Natural killer cell treated with Interleukin-12 subunit alpha and Interleukin-12 subunit beta and Interleukin-15 and Interleukin-18, amount 100 ng/mL, for 72 hours (primary cell): ENCODE measurements around the gene U2AF2. TPM values are rescaled to one million over a fixed set of nuclear protein-coding genes. Genes with fewer than 3 reads are reported as not detected.
A peak's percentile ranks its signal among the peaks of the same experiment; 100 is the strongest.

Experiments used
- ATAC-seq, 2 donors: fragments of 150-1000 bp; cut with Tn5 transposase in 1 of 2; sonication (Bioruptor Pico), chemical (Tn5 transposase) in 1 of 2; 2 replicates each; pipeline ENCODE4 v1.10.0; 2021
- DNase-seq: peaks from one replicate; pipeline ENCODE4 v3.0.0; 2022; ENCODE audit warnings: low spot score
- H3K27ac Mint-ChIP-seq, 2 donors: 1 replicate in 1 of 2; 2 replicates in 1 of 2; pipeline ENCODE4 v1.8.0; 2022; ENCODE audit warnings: mixed read lengths in 2 of 2, mild to moderate bottlenecking in 1 of 2, moderate library complexity in 1 of 2
- H3K27me3 Mint-ChIP-seq, 2 donors: 1 replicate in 1 of 2; 2 replicates in 1 of 2; pipeline ENCODE4 v1.8.0; 2022; ENCODE audit warnings: mixed read lengths in 2 of 2
- H3K36me3 Mint-ChIP-seq: one replicate; pipeline ENCODE4 v1.8.0; 2022; ENCODE audit warnings: mixed read lengths
- H3K4me1 Mint-ChIP-seq, 2 donors: 1 replicate in 1 of 2; 2 replicates in 1 of 2; pipeline ENCODE4 v1.8.0; 2022; ENCODE audit warnings: low read depth in 2 of 2, mixed read lengths in 2 of 2, mild to moderate bottlenecking in 1 of 2
- H3K4me3 Mint-ChIP-seq: one replicate; pipeline ENCODE4 v1.8.0; 2022; ENCODE audit warnings: mixed read lengths
- H3K9me3 Mint-ChIP-seq: 2 replicates; pipeline ENCODE4 v1.8.0; 2022; ENCODE audit warnings: mixed read lengths
- total RNA-seq, 2 donors: library from RNA; stranded (reverse); gene quantifications; one replicate each; pipeline ENCODE4 v1.2.3, GENCODE V29; 2022

The U2AF2 gene
- total RNA-seq, 2 donors from 2014 or later = 266 to 434 TPM

DNA sequence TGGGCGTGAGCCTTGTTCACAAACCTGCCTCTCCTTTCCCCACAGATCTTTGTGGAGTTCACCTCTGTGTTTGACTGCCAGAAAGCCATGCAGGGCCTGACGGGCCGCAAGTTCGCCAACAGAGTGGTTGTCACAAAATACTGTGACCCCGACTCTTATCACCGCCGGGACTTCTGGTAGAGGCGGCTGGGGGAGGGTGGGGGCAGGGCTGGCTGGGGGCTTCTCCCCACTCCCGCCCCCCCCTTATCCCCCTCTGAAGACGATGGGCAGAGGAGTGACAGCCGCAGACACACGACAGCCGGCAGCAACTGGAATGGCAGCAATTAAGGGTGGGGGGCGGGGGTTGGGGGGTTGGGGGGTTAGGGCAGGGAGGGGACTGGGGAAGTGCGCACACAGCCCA is 19.1 kb downstream of the U2AF2 start:
- Mint-ChIP-seq H3K27ac (peak overlapping the region; percentile 31 to 33), H3K9me3 (no peaks in the 10 kb centered on the region), H3K4me3 (no peak overlapping the region), H3K27me3 (no peaks in the 10 kb centered on the region), H3K4me1 (peaks cover 51 to 52% of the 10 kb centered on the region in 2 donors), H3K36me3 (peaks cover 23% of the 10 kb centered on the region)
- ATAC-seq = no peak
- no peak for DNase-seq

DNA sequence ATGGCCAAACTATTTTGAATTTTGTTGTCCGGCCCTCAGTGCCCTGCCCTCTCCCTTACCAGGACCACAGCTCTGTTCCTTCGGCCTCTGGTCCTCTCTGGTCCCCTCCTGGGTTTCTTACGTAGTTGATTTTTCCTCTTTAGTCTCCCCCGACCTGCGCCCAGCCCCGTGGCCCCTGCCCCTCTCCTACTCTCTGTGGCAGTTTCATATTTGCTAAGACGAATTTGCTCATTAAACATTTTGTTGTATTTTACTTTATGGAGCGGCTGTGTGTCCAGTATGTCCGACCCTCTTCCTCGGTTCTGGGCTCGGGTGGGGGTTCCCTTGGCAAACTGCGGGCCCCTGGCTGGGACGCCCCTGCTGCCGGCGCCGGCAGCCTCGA is 19.6 kb downstream of the U2AF2 start:
- Mint-ChIP-seq H3K27ac (peak overlapping the region; percentile 31 to 45), H3K27me3 (no peaks in the 10 kb centered on the region), H3K4me3 (peak overlapping the region; percentile 62), H3K9me3 (no peaks in the 10 kb centered on the region), H3K36me3 (peaks cover 23% of the 10 kb centered on the region), H3K4me1 (peaks cover 57 to 58% of the 10 kb centered on the region in 2 donors)
- ATAC-seq = no peak
- no peak for DNase-seq

DNA sequence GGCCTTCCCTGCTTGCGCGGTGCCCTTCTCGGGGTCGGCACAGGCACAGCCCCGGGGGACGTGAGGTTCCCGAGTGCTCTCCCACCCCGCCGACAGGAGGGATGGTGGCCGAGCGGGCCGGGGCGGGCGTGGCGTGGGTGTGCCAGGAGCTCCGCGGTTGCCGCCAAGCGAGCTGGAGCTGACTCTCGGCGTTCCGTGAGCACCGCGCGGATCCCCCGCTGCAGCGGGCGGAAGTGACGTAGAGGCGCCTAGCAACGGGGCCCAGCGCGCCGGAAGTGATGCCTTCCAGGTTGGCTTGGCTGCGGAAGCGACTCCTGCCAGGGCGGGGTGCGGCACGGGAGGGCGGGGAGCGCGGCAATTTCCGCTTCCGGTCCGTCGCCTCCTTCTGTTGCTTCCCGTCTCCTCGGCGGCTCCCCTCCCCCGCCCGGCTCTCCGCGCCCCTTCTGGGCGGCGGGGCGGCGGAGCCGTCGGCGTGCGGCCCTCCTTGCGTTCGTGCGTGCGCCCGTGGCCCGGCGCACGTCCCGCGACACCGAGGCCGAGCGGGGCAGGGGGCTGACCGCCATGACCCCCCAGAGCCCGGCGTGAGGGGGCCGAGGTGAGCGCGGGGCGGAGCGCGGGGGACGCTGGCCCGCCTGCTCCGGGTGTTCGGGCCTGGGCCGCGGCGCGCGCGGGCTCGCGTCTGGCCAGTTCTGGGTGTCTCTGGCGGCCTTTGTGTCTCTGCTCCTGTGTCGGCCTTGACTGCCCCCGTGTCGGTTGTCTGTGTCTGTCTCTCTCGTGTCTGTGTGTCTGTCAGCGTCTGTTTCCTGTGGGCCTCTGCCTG is 20.2 kb downstream of the U2AF2 start, which contains the start of gene EPN1:
EPN1 (plus strand) TSS at position 386 of the 820 bp plus-strand sequence. CDS start 3,402 bp downstream, outside the sequence.
- peak within 1 kb of the TSS; percentile 93 for H3K4me3 Mint-ChIP-seq
- DNase-seq (peak; percentile 98), ATAC-seq (peak; percentile 95 to 97)
- H3K4me1 Mint-ChIP-seq = peaks cover 62 to 63% of the 10 kb centered on the region in 2 donors
- H3K36me3 Mint-ChIP-seq = peaks cover 23% of the 10 kb centered on the region
- no peaks in the 10 kb centered on the region for H3K9me3 Mint-ChIP-seq
- no peaks in the 10 kb centered on the region for H3K27me3 Mint-ChIP-seq
- H3K27ac Mint-ChIP-seq = peak within 1 kb of the TSS; percentile 74 to 87

DNA sequence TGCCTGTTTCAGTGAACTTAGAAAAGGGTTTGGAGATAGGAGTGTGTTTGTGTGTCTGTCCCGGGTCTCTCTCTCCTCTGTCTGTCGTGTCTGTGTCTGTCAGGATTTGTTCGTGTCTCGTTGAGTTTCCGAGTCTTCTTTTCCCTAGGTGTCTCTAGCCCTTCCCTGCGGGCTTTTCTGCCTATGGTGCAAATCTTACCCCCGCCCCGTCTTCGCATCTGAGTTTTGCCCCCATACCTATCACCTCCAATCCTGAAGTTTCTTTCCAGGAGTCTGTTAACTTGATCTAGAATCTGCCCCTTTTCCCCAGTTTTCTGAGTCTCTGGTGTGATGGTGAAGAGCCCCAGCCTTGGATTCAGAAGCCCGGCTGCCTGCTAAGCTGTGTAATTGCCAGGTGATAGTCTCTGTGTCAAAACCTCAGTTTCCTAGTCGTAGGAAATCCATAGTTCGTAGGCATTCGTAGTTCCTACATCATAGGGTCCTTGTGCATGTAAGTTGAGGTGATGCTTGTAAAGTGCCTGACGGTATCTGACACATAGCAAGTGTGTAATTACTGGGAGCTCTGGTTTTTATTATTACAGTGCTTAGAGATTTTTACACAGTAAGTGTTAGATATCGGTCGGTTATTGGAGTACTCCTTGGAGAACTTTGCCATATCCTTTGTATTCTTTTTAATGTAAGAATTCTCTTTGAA is 21.0 kb downstream of the U2AF2 start:
- ATAC-seq (no peak), DNase-seq (no peak)
- Mint-ChIP-seq H3K27ac (peak overlapping the region; percentile 74 to 87), H3K9me3 (no peaks in the 10 kb centered on the region), H3K27me3 (no peaks in the 10 kb centered on the region), H3K36me3 (peaks cover 23% of the 10 kb centered on the region), H3K4me3 (peak overlapping the region; percentile 93), H3K4me1 (peaks cover 58 to 61% of the 10 kb centered on the region in 2 donors)

GRCh38 chr19:55676383-55676782 is 21.5 kb downstream of the U2AF2 start:
- ATAC-seq (no peak), DNase-seq (no peak)
- peak overlapping the region; percentile 74 to 87 for H3K27ac Mint-ChIP-seq
- peaks cover 23% of the 10 kb centered on the region for H3K36me3 Mint-ChIP-seq
- H3K4me3 Mint-ChIP-seq = peak overlapping the region; percentile 93
- H3K4me1 Mint-ChIP-seq = peaks cover 53 to 55% of the 10 kb centered on the region in 2 donors
- H3K27me3 Mint-ChIP-seq = no peaks in the 10 kb centered on the region
- no peaks in the 10 kb centered on the region for H3K9me3 Mint-ChIP-seq

DNA sequence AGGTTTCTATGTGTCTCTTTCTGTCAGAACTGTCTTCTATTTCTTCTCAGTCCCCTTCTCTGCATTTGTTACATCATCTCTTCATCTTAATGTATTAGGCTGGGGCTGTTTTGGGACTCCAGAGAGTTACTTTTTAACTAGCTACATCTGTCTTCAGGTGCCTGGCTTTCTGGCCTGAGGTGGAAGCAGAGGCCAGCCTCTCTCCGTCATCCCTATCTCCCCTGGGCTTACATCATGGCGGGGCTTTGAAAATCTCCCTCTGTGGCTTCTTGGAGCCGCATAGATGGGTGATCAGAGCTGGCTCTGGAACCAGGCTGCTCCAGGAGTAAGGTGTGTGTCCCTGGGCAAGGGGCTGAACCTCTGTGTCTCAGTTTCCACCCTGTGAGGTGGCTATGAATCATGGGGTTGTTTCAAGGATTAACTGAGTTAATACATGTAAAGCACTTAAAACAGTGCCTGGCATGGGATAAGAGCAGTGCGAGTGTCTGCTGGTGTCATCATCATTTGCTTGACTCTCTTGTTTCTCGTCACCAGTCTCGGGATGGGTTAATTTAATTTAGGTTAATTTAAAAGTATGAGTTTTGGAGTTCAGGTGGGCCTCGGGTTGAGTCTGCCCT is 22.2 kb downstream of the U2AF2 start:
- ATAC-seq (no peak), DNase-seq (no peak)
- no peaks in the 10 kb centered on the region for H3K27me3 Mint-ChIP-seq
- peak overlapping the region; percentile 74 to 87 for H3K27ac Mint-ChIP-seq
- H3K9me3 Mint-ChIP-seq = no peaks in the 10 kb centered on the region
- peak overlapping the region; percentile 93 for H3K4me3 Mint-ChIP-seq
- H3K4me1 Mint-ChIP-seq = peaks cover 51 to 55% of the 10 kb centered on the region in 2 donors
- H3K36me3 Mint-ChIP-seq = peaks cover 23% of the 10 kb centered on the region

DNA sequence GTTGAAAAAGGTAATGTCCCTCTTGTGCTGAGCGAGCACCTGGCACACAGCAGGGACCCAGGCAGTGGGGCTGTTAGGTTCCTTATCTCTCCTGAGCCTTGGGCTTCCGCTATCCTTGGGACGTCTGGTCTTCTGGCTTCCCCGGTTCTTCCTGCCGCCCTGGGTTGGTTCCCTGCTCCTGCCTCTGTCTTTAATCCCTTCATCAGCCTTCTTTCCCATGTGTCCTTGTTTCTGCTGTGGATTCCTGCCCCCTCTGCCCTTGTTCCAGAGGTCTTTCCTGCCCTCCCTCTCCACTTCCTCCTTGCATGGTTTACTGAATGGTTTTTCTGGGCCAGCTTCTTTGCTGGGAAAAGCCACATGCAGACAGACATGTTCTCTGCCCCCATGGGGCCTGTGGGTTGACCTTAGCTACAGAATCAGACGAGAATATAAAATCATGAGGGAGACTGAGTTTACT is 22.8 kb downstream of the U2AF2 start:
- Mint-ChIP-seq H3K9me3 (no peaks in the 10 kb centered on the region), H3K27ac (peak overlapping the region in 1 of 2 donors; percentile 87), H3K36me3 (peaks cover 19% of the 10 kb centered on the region), H3K27me3 (no peaks in the 10 kb centered on the region), H3K4me1 (peaks cover 48 to 51% of the 10 kb centered on the region in 2 donors), H3K4me3 (peak overlapping the region; percentile 93)
- DNase-seq (no peak), ATAC-seq (no peak)

DNA sequence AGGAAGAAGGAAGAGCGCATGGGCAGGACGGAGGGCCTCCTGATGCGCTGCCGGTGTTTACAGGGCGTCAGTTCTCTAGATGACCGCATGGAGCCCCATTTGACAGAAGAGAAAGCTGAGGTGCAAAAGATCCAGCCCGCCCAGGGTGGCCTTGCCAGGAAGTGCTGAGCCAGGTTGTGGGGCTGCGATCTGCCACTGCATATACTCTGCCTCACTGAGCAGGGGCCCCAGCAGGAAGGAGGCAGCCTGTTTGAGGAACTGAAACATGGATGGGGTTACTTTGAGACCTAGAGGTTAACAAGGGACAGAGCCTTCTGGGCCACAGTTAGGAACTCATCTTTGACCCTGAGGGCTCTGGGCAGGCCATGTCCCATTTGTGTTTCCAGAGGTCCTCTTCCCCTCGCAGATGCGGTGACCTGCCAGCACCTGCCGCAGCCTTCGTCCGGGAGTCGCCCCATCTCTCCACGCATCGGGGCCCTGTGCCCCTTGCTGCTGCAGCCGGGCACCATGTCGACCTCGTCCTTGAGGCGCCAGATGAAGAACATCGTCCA is 23.4 kb downstream of the U2AF2 start:
- H3K4me1 Mint-ChIP-seq = peaks cover 48 to 49% of the 10 kb centered on the region in 2 donors
- no peaks in the 10 kb centered on the region for H3K27me3 Mint-ChIP-seq
- H3K36me3 Mint-ChIP-seq = peaks cover 19% of the 10 kb centered on the region
- no peak for ATAC-seq
- peak overlapping the region; percentile 93 for H3K4me3 Mint-ChIP-seq
- no peaks in the 10 kb centered on the region for H3K9me3 Mint-ChIP-seq
- DNase-seq = no peak
- H3K27ac Mint-ChIP-seq = peak overlapping the region in 1 of 2 donors; percentile 87

DNA sequence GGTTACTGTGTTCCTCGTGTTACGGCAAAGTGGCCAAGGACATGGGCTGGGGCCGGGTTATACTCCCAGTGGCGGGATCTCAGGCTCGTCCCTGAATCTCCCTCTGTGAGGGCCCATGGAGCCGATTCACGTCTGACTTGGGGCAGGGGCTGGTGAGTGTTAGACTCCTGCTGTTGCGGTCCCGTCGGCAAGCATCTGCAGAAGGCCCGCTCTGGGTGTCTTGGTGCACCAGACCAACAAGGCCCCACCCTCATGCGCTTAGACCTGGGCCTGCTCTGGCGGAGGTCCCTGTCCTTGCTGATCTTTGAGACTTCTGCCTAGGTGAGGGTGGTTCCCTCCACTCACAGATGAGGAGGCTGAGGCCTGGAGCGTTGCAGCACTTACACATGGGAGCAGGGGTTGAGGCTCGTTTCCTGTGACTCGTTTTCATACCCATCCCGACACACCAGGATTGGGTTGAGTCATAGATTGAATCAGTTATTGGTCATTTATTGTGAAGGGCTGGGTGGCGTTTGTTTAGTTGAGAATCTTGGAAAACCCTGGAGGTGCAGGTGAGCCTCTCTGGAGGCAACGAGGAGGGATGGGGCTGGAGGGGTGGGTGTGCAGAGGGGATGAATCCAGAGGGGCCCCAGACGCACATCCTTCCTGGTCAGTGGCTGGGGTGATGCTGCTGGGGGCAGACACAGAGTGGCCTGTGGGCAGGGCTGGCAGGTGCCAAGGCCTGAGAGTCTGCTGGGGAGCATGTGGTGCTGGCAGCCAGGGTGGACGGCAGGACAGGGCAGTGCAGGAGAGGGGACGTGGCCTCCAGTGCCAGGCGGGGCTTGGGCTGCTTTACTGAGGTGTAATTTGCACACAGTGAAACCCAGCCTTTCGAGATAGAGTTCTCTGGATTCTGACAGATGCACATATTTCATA is 24.8 kb downstream of the U2AF2 start:
- ATAC-seq (no peak), DNase-seq (no peak)
- no peaks in the 10 kb centered on the region for H3K27me3 Mint-ChIP-seq
- no peak overlapping the region for H3K4me3 Mint-ChIP-seq
- H3K36me3 Mint-ChIP-seq = peaks cover 19% of the 10 kb centered on the region
- H3K9me3 Mint-ChIP-seq = no peaks in the 10 kb centered on the region
- H3K27ac Mint-ChIP-seq = peak overlapping the region in 1 of 2 donors; percentile 52
- H3K4me1 Mint-ChIP-seq = peaks cover 41 to 44% of the 10 kb centered on the region in 2 donors

DNA sequence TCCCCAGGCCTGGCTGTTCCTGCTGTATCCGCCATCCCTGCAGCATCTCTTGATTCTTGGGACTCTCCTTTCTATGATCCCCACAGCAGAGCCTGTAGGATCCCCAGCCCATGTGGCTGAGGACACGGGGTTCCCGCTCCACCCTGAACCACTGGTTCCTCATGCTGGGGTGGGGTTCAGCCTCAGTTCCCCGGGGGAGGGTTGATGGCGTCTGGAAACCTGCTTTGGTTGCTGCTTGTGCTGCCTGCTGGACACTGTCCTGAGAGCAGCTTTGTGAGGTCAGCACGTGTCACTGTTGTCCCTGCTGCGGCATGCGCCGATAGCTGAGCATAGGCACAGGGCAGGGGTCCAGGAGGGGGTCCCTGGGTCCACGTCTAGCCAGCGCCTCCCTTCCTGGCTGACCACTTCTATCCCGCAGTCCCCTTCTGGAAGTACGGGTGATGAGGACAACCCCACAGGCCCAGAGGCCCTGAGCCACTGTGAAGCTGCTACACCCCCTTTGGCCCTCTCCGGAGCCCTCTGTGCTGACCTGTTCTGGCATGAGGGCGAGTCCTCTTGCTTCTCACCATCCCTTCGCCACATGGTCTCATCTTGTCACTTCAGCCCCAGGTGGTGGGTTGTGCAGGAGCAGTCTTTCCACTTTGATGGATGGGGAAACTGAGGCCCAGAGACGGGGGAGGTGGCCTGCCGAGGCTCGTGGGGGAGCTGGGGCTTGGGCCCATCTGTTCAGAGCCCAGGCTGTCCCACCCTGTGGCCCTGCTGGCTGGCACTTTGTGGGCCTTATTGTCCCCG is 25.7 kb downstream of the U2AF2 start:
- peaks cover 16% of the 10 kb centered on the region for H3K36me3 Mint-ChIP-seq
- no peaks in the 10 kb centered on the region for H3K9me3 Mint-ChIP-seq
- no peak for DNase-seq
- peaks cover 38 to 40% of the 10 kb centered on the region in 2 donors for H3K4me1 Mint-ChIP-seq
- H3K4me3 Mint-ChIP-seq = no peak overlapping the region
- no peak for ATAC-seq
- H3K27me3 Mint-ChIP-seq = no peaks in the 10 kb centered on the region
- no peak overlapping the region for H3K27ac Mint-ChIP-seq

GRCh38 chr19:55681131-55682092 is 26.6 kb downstream of the U2AF2 start:
- peaks cover 33 to 38% of the 10 kb centered on the region in 2 donors for H3K4me1 Mint-ChIP-seq
- H3K27ac Mint-ChIP-seq = no peak overlapping the region
- H3K27me3 Mint-ChIP-seq = no peaks in the 10 kb centered on the region
- ATAC-seq = no peak
- DNase-seq = no peak
- H3K9me3 Mint-ChIP-seq = no peaks in the 10 kb centered on the region
- H3K36me3 Mint-ChIP-seq = peaks cover 11% of the 10 kb centered on the region
- no peak overlapping the region for H3K4me3 Mint-ChIP-seq
